NCI-H69 (cell line): ENCODE measurements around the gene RALGAPA2.
"Not testable (repeated sequence)": the region's sequence is repeated elsewhere in the genome, so short reads cannot be mapped to it uniquely, and the experiment has no call there.

Experiments used
- DNase-seq: peaks from one replicate; lab custom pipeline; 2025; lab: John Stamatoyannopoulos, UW

RALGAPA2 gene

GRCh38 chr20:20578838-20579237 lies 133.6 kb downstream of the RALGAPA2 start:
- no peak for DNase-seq

- peak; percentile 39 for DNase-seq
Measured at GRCh38 chr20:20573797-20574196, 138.6 kb downstream of the RALGAPA2 start.

DNA sequence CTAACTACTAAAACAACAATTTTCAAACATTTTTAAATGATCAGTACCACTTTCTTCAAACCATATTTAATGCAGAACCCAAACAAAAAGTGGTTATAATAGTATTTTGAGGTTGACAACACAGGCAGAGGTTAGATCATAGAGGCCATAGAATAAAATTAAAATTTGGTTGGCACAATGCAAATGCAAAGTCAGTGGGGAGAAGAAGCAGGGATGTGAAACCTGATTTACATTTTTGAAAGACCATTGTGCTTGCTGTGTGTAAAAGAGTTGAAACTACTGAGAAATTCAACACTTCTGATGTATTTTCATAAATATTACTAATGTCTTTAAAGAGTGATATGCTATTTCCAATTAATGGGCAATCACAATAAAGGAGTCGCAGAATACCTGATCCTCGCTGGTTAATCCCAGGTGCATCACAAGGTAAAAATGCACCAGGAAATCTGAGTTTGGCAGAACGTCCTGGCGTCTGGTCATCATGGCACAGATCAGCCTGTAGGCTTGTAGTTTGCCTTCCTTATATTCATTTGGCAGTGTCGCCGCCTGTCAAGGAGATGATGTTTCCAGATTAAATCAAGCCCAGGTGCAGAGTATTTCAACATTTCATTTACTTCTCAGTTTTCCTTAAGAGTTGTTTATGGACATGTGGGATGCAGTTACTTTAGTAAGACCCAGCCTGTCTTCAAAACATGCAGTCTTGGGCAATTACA lies 141.2 kb downstream of the RALGAPA2 start:
- DNase-seq: no peak

DNA sequence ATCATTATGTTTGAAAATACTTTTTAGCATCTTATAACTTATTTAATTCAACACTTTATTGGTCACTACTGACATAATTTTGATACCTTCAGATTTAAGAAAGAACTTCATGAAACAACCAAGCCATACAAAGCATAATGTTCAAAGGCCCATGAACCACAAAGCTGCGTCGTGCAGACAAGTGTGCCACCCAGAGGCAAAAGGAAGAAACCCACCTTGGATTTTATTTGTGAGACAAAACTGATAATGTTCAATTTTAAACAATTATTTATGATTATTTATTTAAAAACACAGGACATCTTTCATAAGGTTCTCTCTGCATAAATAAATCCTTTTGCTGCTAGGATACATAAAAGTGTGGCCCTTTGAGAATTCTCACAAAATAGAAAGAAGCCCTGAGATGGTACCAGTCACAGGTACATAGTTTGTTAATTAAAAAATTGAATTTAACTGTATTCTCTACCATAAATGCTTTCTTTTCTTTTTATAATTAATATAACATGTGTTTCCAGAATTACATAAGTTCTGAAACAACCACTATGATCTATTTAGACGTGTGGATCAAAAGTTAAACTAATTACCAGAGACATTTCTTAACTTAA lies 143.7 kb downstream of the RALGAPA2 start:
- DNase-seq: peak; percentile 90

- peak; percentile 57 for DNase-seq
Measured at GRCh38 chr20:20567712-20568111, 144.7 kb downstream of the RALGAPA2 start.

GRCh38 chr20:20566516-20566915 lies 145.9 kb downstream of the RALGAPA2 start:
- DNase-seq: peak; percentile 35

DNA sequence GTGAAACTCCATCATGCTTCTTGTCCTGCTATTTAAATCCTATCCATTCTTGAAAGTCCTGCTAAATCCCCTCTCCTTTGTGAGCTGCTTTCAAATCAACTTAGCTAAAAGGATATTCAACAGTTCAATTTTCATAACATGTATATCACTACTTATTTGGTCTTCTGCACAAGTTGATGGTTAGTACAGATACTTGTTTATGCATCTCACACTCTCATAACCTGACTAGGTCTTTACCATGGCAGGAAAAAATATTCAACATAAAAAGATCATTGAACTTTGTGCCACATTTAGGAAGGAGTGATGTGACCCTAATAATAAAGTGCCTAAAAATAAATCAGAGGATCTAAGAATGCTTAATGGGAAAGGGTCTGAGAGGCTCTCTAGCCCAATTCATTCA lies 148.2 kb downstream of the RALGAPA2 start:
- DNase-seq: no peak

DNA sequence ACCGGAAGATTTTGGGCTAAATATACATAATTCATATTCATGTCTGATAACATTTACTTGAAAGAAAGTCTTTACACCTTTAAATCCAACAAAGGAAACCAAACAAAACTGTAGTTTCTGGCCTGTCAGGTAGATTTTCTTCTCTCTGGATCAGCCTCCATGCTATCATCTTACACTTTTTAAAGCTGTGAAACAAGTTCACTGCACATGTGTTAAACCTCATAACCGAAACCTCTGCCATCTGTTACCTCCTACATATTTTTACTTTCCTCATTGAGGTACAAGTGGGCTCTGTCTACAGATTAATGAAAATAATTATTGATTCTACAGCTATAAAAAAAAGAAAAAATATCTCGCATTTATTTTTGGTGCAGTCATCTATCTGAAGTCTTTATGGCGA lies 149.9 kb downstream of the RALGAPA2 start:
- DNase-seq: peak; percentile 83

- DNase-seq: peak; percentile 36
Measured at GRCh38 chr20:20561841-20562240, 150.6 kb downstream of the RALGAPA2 start.

- peak; percentile 84 for DNase-seq
Measured at GRCh38 chr20:20561172-20561571, 151.3 kb downstream of the RALGAPA2 start.

DNA sequence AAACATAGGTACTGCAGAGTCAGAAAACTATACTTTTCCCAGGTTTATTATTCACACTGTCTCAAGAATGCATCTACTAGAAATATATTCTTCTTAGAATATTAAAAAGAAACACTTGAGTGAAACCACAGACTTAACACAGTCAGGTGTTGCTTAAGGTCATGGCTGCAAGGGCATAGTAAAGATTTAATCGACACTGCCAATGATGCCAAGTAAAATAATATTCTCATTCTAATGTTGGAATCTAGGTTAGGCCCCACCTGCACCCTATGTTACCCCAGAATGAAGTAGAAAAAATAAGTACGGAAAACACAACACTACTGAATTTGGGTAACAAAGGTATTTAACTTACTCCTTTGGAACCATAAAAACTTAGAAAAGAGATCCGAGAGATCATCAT lies 155.0 kb downstream of the RALGAPA2 start:
- DNase-seq: no peak

DNA sequence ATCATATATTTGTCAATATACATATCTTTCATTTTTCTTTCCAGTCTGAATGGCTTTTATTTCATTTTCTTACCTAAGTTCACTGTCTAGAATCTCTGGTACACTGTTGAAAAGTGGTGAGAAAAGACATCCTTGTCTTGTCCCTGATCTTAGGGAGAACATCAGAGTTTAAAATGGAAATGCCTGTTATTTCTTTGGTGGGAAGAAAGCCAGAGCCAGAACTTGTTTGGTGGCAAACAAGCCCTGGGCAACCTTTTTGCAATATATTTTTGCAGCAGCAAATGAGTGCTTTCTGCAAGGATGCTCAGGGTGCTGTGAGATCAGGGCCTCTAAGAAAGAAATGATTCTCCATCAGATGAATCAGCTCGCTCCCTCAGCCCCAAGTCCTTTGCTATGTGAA lies 156.6 kb downstream of the RALGAPA2 start:
- no peak for DNase-seq

DNA sequence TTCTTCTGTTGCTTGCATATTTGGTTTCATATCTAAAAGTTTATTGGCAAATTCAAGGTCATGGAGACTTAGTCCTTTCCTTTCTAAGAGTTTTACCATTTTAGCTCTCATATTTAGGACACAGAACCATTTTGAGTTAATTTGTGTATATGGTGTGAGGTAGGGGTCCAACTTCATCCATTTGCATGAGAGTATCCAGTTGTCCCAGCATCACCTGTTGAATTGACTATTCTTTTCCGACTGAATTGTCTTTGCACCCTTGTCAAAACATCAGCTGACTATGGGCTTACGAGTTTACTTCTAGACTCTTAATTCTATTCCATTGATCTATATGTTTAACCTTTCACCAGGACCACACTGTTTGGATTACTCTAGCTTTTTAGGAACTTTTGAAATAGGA lies 157.5 kb downstream of the RALGAPA2 start:
- no peak for DNase-seq

DNA sequence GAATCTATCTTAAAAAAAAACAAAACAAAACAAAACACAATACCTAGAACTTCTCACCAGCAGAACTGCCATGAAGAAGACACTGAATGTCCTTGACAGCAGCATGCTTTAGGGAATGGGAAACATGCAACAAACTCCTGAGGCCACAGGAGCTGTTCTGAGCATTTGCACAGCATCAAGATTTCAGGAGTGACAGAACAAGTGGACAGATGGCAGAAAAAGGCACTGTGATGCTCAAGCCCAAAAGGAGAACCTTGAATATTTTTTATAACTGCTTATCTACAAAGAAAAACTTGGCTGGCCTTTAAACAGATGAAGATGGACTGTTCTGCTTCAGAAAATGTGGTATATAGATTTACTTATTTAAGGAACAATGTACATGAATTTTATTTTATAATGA lies 158.9 kb downstream of the RALGAPA2 start:
- peak; percentile 67 for DNase-seq

GRCh38 chr20:20552076-20552475 lies 160.4 kb downstream of the RALGAPA2 start:
- peak; percentile 98 for DNase-seq

GRCh38 chr20:20551409-20551808 lies 161.0 kb downstream of the RALGAPA2 start:
- peak; percentile 97 for DNase-seq

DNA sequence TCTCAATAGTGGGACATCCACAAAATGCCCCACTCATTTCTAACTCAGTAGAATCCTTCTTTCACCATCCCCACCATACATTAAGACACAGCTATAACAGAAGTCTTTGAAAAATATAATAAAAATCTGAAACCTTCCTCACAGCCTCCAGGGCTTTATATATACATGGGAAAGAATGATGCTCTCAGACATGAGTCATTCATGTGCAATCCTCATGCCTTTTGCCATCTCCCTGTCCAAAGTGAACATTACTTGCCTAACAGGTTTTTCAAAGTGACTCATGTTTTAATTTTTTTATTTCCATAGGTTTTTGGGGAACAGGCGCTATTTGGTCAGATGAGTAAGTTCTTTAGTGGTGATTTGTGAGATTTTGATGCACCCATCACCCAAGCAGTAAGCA lies 162.7 kb downstream of the RALGAPA2 start:
- peak; percentile 74 for DNase-seq

- peak; percentile 100 for DNase-seq
Measured at GRCh38 chr20:20549267-20549612, 163.2 kb downstream of the RALGAPA2 start.

DNA sequence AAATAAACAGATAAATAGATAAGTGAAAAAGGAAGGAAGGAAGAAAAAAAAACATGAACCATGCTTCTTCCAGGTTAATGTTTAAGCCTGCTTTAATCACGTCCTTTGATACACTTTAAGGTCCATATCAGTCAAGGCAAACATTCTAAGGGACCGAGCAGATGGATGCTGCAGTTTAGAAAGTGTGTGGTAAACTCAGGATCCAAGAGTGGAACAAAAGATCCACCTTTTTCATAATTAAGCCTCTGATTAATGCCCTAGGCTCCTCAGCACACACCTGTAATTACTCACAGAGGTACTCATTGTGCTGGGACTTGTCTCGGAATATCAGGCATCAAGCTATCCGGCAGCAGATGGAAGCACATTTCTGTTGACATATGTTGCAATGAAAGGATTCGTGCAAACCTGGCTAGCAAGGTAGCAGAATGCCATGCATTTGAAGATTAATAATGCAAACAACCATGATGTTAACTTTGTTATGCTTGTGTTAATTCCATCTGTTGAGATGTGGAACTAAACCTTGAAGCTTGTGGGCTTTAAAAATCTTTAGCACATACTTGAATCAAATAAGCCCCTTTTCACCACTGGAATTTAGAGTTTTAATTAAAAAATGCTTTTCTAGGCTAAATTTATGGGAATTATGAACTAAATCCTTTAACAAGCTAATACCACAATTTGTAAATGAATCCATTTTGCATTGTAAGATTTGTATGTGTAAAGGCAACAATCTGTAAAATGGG lies 163.7 kb downstream of the RALGAPA2 start:
- peak; percentile 100 for DNase-seq

DNA sequence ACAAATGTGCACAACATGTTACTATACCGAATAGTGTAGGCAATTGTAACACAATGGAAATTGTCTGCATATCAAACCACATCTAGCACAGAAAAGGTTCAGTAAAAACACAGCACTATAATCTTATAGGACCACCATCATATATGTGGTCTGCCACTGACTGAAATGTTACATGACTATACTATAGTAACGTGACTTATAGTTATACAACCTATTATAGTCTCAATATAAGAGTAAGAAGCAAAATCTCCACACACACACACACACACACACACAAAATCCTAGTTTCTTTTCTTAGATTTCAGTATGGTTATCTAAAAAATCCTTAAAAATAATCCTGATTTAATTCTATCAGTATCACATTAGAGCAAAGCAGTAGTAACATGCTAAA lies 164.6 kb downstream of the RALGAPA2 start:
- no peak for DNase-seq

GRCh38 chr20:20547221-20547875 lies 165.1 kb downstream of the RALGAPA2 start:
- DNase-seq: peak; percentile 49

GRCh38 chr20:20546402-20546801 lies 166.0 kb downstream of the RALGAPA2 start:
- peak; percentile 93 for DNase-seq

- DNase-seq: not testable (repeated sequence)
Measured at GRCh38 chr20:20543348-20543747, 169.1 kb downstream of the RALGAPA2 start.
